DOHH2 (cell line): ENCODE measurements around the gene SSBP3.

ENCODE experiments used
- EZH2phosphoT487 ChIP-seq: fragments of 200-600 bp; sonication (generic); IDR thresholded peaks from 2 replicates; pipeline ENCODE4 v1.6.1; 2017; ENCODE audit warnings: borderline replicate concordance, mild to moderate bottlenecking, antibody characterized with exemption, low read length, moderate library complexity, mixed read lengths
- TF ChIP-seq, protein P1 (sequence below): fragments of 200-600 bp; sonication (generic); IDR thresholded peaks from one replicate; pipeline ENCODE4 v1.5.1; 2014; ENCODE audit warnings: antibody characterized with exemption, mild to moderate bottlenecking, low read depth, low read length; ENCODE audit not compliant: poor library complexity, severe bottlenecking

DNA sequence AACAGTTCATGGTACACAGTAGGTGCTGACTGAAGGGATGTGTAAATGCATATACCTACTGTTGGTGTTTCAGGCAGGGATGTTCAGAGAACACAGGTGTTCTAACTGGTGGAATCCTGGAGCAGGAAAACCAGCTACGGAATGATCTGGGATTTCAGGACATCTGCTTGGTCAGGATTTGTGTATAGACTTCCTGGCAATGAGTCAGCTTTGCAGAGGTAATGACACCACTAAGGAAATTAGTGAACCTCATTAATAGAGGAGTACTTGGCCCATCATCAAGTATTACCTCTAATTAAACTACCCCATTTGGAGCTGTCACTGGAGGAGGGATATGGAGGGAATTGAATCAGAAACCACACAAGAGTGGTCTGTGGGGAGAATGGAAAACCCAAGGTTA lies 198.9 kb downstream of the SSBP3 start:
- TF ChIP-seq, protein P1, sequence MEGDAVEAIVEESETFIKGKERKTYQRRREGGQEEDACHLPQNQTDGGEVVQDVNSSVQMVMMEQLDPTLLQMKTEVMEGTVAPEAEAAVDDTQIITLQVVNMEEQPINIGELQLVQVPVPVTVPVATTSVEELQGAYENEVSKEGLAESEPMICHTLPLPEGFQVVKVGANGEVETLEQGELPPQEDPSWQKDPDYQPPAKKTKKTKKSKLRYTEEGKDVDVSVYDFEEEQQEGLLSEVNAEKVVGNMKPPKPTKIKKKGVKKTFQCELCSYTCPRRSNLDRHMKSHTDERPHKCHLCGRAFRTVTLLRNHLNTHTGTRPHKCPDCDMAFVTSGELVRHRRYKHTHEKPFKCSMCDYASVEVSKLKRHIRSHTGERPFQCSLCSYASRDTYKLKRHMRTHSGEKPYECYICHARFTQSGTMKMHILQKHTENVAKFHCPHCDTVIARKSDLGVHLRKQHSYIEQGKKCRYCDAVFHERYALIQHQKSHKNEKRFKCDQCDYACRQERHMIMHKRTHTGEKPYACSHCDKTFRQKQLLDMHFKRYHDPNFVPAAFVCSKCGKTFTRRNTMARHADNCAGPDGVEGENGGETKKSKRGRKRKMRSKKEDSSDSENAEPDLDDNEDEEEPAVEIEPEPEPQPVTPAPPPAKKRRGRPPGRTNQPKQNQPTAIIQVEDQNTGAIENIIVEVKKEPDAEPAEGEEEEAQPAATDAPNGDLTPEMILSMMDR, result no peak
- TF ChIP-seq EZH2phosphoT487, result no peak
